Vagina (tissue), 2 donors: ENCODE results near the gene STAT5A.
"Not testable (repeated sequence)": the region's sequence is repeated elsewhere in the genome, so short reads cannot be mapped to it uniquely, and the experiment has no call there.

ENCODE experiments used
- POLR2A ChIP-seq, 2 donors: fragments of 450-650 bp; IDR thresholded peaks; one replicate each; pipeline ENCODE4 v1.6.1; 2017; ENCODE audit warnings: antibody characterized with exemption in 2 of 2, mild to moderate bottlenecking in 2 of 2, moderate library complexity in 2 of 2
- POLR2AphosphoS5 ChIP-seq, 2 donors: sonication (generic); formaldehyde crosslinking; IDR thresholded peaks; one replicate each; pipeline ENCODE4 v1.9.0; 2017; ENCODE audit warnings: antibody characterized with exemption in 2 of 2, mild to moderate bottlenecking in 2 of 2, low read depth in 1 of 2; ENCODE audit not compliant: insufficient read depth in 1 of 2
- TF ChIP-seq, protein P1 (sequence below), 3 experiments: fragments of 450-650 bp in 2 of 3; fragments of 200-600 bp in 1 of 3; sonication (generic) in 1 of 3; IDR thresholded peaks; one replicate each; pipeline ENCODE4 v1.5.1; 2017 to 2019; ENCODE audit warnings: antibody characterized with exemption in 3 of 3, mild to moderate bottlenecking in 2 of 3, moderate library complexity in 2 of 3

DNA sequence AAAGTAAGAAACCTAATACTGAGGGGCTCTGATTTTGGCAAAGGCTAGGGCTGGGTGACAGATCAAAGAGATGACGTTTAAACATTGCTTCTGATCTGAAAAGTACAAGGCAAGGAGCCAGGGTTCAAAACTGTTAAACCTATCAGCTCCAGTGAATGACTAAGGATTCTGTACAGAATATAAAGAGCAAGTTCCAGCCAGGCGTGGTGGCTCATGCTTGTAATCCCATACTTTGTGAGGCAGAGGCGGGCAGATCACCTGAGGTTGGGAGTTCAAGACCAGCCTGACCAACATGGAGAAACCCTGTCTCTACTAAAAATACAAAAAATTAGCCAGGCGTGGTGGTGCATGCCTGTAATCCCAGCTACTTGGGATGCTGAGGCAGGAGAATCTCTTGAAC, 47.4 kb upstream of the STAT5A start:
- TF ChIP-seq, protein P1, sequence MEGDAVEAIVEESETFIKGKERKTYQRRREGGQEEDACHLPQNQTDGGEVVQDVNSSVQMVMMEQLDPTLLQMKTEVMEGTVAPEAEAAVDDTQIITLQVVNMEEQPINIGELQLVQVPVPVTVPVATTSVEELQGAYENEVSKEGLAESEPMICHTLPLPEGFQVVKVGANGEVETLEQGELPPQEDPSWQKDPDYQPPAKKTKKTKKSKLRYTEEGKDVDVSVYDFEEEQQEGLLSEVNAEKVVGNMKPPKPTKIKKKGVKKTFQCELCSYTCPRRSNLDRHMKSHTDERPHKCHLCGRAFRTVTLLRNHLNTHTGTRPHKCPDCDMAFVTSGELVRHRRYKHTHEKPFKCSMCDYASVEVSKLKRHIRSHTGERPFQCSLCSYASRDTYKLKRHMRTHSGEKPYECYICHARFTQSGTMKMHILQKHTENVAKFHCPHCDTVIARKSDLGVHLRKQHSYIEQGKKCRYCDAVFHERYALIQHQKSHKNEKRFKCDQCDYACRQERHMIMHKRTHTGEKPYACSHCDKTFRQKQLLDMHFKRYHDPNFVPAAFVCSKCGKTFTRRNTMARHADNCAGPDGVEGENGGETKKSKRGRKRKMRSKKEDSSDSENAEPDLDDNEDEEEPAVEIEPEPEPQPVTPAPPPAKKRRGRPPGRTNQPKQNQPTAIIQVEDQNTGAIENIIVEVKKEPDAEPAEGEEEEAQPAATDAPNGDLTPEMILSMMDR (IDR thresholded peaks at IDR 0.05): not testable (repeated sequence)
- TF ChIP-seq POLR2A (IDR thresholded peaks at IDR 0.05); POLR2AphosphoS5 (IDR thresholded peaks at IDR 0.05; ENCODE audit: insufficient read depth in 1 of 2, low read depth in 1 of 2): not testable (repeated sequence)
